ENCODE measurements around the gene DNM3. TPM values are rescaled to one million over a fixed set of nuclear protein-coding genes. Genes with fewer than 3 reads are reported as not detected.
A peak's percentile ranks its signal among the peaks of the same experiment; 100 is the strongest.

Gene DNM3
- total RNA-seq, 1 experiment from 2014 or later: 1.2 TPM

- CTCF ChIA-PET: no interaction called here
- DNase-seq: peak; percentile 16
Measured at GRCh38 chr1:171881442-171881841, 40.1 kb downstream of the DNM3 start.

GRCh38 chr1:171883849-171884248 lies 42.6 kb downstream of the DNM3 start:
- no peaks in the 10 kb centered on the region for H3K9me3 Mint-ChIP-seq (ENCODE audit: low read depth, unreplicated experiment)
- intact Hi-C loops (cut with micrococcal nuclease; ENCODE audit: unreplicated experiment): no loop called here
- no peaks in the 10 kb centered on the region for H3K27me3 Mint-ChIP-seq (ENCODE audit: unreplicated experiment)
- TF ChIP-seq CTCF (IDR thresholded peaks at IDR 0.05; ENCODE audit: unreplicated experiment): no peak
- no peak for DNase-seq
- CTCF ChIA-PET: no interaction called here
- peaks cover 7% of the 10 kb centered on the region for H3K4me1 Mint-ChIP-seq (ENCODE audit: low read depth, unreplicated experiment)
- no peak overlapping the region for H3K27ac Mint-ChIP-seq (ENCODE audit: unreplicated experiment)
- H3K4me3 Mint-ChIP-seq (ENCODE audit: low read depth, unreplicated experiment): no peak overlapping the region
- H3K36me3 Mint-ChIP-seq (ENCODE audit: insufficient read depth, unreplicated experiment): no peaks in the 10 kb centered on the region
- no TSS peak for BruUV-seq (replicated peaks)

More at GRCh38 chr1:171881442-171881841, 40.1 kb downstream of the DNM3 start:
- BruUV-seq (replicated peaks): no TSS peak
- no peak overlapping the region for H3K4me3 Mint-ChIP-seq (ENCODE audit: low read depth, unreplicated experiment)
- peaks cover 7% of the 10 kb centered on the region for H3K4me1 Mint-ChIP-seq (ENCODE audit: low read depth, unreplicated experiment)
- H3K36me3 Mint-ChIP-seq (ENCODE audit: insufficient read depth, unreplicated experiment): no peaks in the 10 kb centered on the region
- no peaks in the 10 kb centered on the region for H3K9me3 Mint-ChIP-seq (ENCODE audit: low read depth, unreplicated experiment)
- H3K27ac Mint-ChIP-seq (ENCODE audit: unreplicated experiment): no peak overlapping the region
- intact Hi-C loops (cut with micrococcal nuclease; ENCODE audit: unreplicated experiment): no loop called here
- no peak for TF ChIP-seq CTCF (IDR thresholded peaks at IDR 0.05; ENCODE audit: unreplicated experiment)
- no peaks in the 10 kb centered on the region for H3K27me3 Mint-ChIP-seq (ENCODE audit: unreplicated experiment)

GRCh38 chr1:171884475-171884874 lies 43.2 kb downstream of the DNM3 start:
- H3K27ac Mint-ChIP-seq (ENCODE audit: unreplicated experiment): no peak overlapping the region

GRCh38 chr1:171890131-171890530 lies 48.8 kb downstream of the DNM3 start:
- Mint-ChIP-seq H3K27me3 (ENCODE audit: unreplicated experiment) (no peaks in the 10 kb centered on the region), H3K9me3 (ENCODE audit: low read depth, unreplicated experiment) (peaks cover 2% of the 10 kb centered on the region), H3K4me3 (ENCODE audit: low read depth, unreplicated experiment) (no peak overlapping the region), H3K27ac (ENCODE audit: unreplicated experiment) (no peak overlapping the region), H3K4me1 (ENCODE audit: low read depth, unreplicated experiment) (no peaks in the 10 kb centered on the region), H3K36me3 (ENCODE audit: insufficient read depth, unreplicated experiment) (no peaks in the 10 kb centered on the region)
- no peak for TF ChIP-seq CTCF (IDR thresholded peaks at IDR 0.05; ENCODE audit: unreplicated experiment)
- intact Hi-C loops (cut with micrococcal nuclease; ENCODE audit: unreplicated experiment): no loop called here
- DNase-seq: no peak
- no TSS peak for BruUV-seq (replicated peaks)
- CTCF ChIA-PET: no interaction called here

More at GRCh38 chr1:171884475-171884874, 43.2 kb downstream of the DNM3 start:
- H3K36me3 Mint-ChIP-seq (ENCODE audit: insufficient read depth, unreplicated experiment): no peaks in the 10 kb centered on the region
- peaks cover 7% of the 10 kb centered on the region for H3K4me1 Mint-ChIP-seq (ENCODE audit: low read depth, unreplicated experiment)
- CTCF ChIA-PET: no interaction called here
- H3K9me3 Mint-ChIP-seq (ENCODE audit: low read depth, unreplicated experiment): no peaks in the 10 kb centered on the region
- TF ChIP-seq CTCF (IDR thresholded peaks at IDR 0.05; ENCODE audit: unreplicated experiment): no peak
- intact Hi-C loops (cut with micrococcal nuclease; ENCODE audit: unreplicated experiment): no loop called here
- no peaks in the 10 kb centered on the region for H3K27me3 Mint-ChIP-seq (ENCODE audit: unreplicated experiment)
- no peak for DNase-seq
- no peak overlapping the region for H3K4me3 Mint-ChIP-seq (ENCODE audit: low read depth, unreplicated experiment)
- BruUV-seq (replicated peaks): no TSS peak
